Measurements from ENCODE around the gene ROCK2. TPM values are rescaled to one million over a fixed set of nuclear protein-coding genes. Genes with fewer than 3 reads are reported as not detected.

Gene ROCK2
- total and polyA plus RNA-seq, 2 of the 8 experiments (the other 6 are each of a cell fraction or from before 2014, with no cell fraction given), result 2.7 to 29.0 TPM

DNA sequence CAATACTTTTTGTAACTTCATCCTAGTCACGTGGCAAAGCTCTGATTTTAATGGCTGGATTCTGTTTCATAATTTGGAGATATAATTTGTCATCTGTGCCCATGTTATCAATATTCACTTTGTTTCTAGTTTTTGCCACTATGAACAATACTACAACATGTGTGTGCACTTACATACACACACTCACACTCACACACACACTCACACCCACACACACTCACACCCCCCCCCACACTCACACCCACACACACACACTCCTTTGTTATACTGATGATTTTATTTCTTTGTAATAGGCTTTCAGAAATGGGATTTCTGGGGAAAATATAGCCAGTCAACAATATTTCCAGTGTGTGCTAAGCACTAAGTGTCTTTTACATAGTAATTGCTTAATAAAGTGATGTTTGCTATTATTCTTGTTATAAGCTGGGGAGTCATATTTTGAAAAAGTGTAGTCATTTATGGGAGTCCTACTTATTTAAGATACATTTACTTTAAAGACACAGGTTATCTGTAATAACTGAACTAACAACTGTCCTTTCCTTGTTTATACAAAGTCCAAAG is 22.8 kb upstream of the ROCK2 start:
- 76% methylated on average over 1 of the region's 1 CpG; no CpG with 5 or more reads in 1 of the 2 experiments for WGBS, 2 experiments (ENCODE audit: extremely low coverage in 1 of 2, insufficient coverage in 1 of 2, insufficient read length in 1 of 2, insufficient replicate concordance in 2 of 2, low coverage in 1 of 2, low lambda C conversion rate in 2 of 2, missing lambda C conversion rate in 1 of 2)
- Histone ChIP-seq H4K5ac (ENCODE audit: insufficient read length, low read depth, low read length) (no peak overlapping the region), H3K79me1 (ENCODE audit: low read depth, low read length) (no peaks in the 10 kb centered on the region), H3K36me3 (ENCODE audit: control insufficient read depth in 2 of 4, insufficient read depth in 4 of 4, low read length in 3 of 4) (no peaks in the 10 kb centered on the region), H3K23ac (ENCODE audit: insufficient read length) (no peak overlapping the region), H3K14ac (ENCODE audit: insufficient read length) (no peak overlapping the region), H3K4me3 (ENCODE audit: extremely low read depth in 1 of 4, insufficient read depth in 2 of 4, low read depth in 3 of 4, low read length in 4 of 4) (no peak overlapping the region), H3K56ac (replicated peaks; ENCODE audit: insufficient read length, low read depth, low read length) (no peak overlapping the region), H4K91ac (replicated peaks; ENCODE audit: insufficient read length, low read length) (no peak overlapping the region), H3K4me2 (ENCODE audit: insufficient read depth in 1 of 2, low read depth in 2 of 2, low read length in 2 of 2) (no peak overlapping the region), H2AFZ (ENCODE audit: low read length) (no peak overlapping the region), H4K20me1 (replicated peaks in 1 of 2; ENCODE audit: control insufficient read depth in 1 of 2, insufficient read depth in 2 of 2, low read length in 2 of 2) (no peaks in the 10 kb centered on the region), H3K9me3 (ENCODE audit: insufficient read depth in 2 of 2, low read depth in 1 of 2, low read length in 1 of 2) (no peaks in the 10 kb centered on the region), H2BK120ac (replicated peaks; ENCODE audit: low read depth, low read length) (no peak overlapping the region), H4K8ac (ENCODE audit: extremely low read depth, insufficient read depth, low read length) (no peak overlapping the region), H2BK5ac (ENCODE audit: low read depth, low read length) (no peak overlapping the region), H2BK12ac (ENCODE audit: low read depth, low read length) (no peak overlapping the region), H2BK15ac (ENCODE audit: low read length) (no peak overlapping the region), H2AK5ac (ENCODE audit: low read depth, low read length) (no peak overlapping the region), H3K4ac (replicated peaks; ENCODE audit: insufficient read length, low read depth, low read length) (no peak overlapping the region), H3K9ac (replicated peaks in 1 of 4; ENCODE audit: extremely low read depth in 1 of 4, low read depth in 3 of 4, low read length in 3 of 4) (no peak overlapping the region), H2BK20ac (ENCODE audit: low read length) (no peak overlapping the region), H3K4me1 (replicated peaks in 1 of 4; ENCODE audit: control insufficient read depth in 3 of 4, insufficient read depth in 4 of 4, low read length in 3 of 4) (0 out of 7 replicates have a peak, but pooled peaks cover 0 to 3% (median 0%) of the 10 kb centered on the region in 4 experiments), H3K27me3 (replicated peaks in 1 of 4; ENCODE audit: control insufficient read depth in 3 of 4, extremely low read depth in 1 of 4, insufficient read depth in 3 of 4, low read length in 3 of 4) (no peaks in the 10 kb centered on the region), H3K23me2 (ENCODE audit: low read depth, low read length) (no peaks in the 10 kb centered on the region; the same call in 1 of the 2 replicates), H3K79me2 (ENCODE audit: control insufficient read depth in 1 of 2, insufficient read depth in 2 of 2, low read length in 2 of 2) (no peaks in the 10 kb centered on the region), H3K27ac (ENCODE audit: low read depth, low read length) (no peak overlapping the region), H3K18ac (ENCODE audit: extremely low read depth, low read length) (no peak overlapping the region)
- DNase-seq (ENCODE audit: low read depth in 1 of 2, low spot score in 2 of 2) (no peak), FAIRE-seq (no peak)
- CTCF ChIA-PET (ENCODE audit: partially characterized antibody), result interaction anchor here (0.7 to 2.1 kb wide), 5 partner anchors 8 to 235 kb away, joined by 3 to 8 read pairs (median 4); a partner anchor contains a TSS
- POLR2A ChIA-PET (ENCODE audit: partially characterized antibody), result interaction anchor here (1.1 kb wide), 1 partner anchor 22 kb away, joined by 3 read pairs; no protein-coding TSS in a partner anchor
- TF ChIP-seq RXRA (IDR thresholded peaks at IDR 0.05; ENCODE audit: insufficient read depth, low read depth, low read length) (no peak), ASH2L (IDR thresholded peaks at IDR 0.05; ENCODE audit: low read length) (no peak), SIRT6 (IDR thresholded peaks at IDR 0.05; ENCODE audit: low read length) (no peak), BACH1 (IDR thresholded peaks at IDR 0.05; ENCODE audit: low read length) (no peak), FOSL1 (IDR thresholded peaks at IDR 0.05; ENCODE audit: insufficient read depth, low read depth, low read length) (no peak), EP300 (IDR thresholded peaks at IDR 0.05; ENCODE audit: borderline replicate concordance in 1 of 2, low read depth in 2 of 2, low read length in 2 of 2) (no peak), TBP (IDR thresholded peaks at IDR 0.05; ENCODE audit: low read depth, low read length) (no peak), HDAC2 (IDR thresholded peaks at IDR 0.05; ENCODE audit: borderline replicate concordance in 1 of 2, low read depth in 2 of 2, low read length in 2 of 2) (no peak), SRF (IDR thresholded peaks at IDR 0.05; ENCODE audit: low read depth, low read length) (no peak), SUZ12 (IDR thresholded peaks at IDR 0.05; ENCODE audit: low read length) (no peak)
- TF ChIP-seq, protein P1, sequence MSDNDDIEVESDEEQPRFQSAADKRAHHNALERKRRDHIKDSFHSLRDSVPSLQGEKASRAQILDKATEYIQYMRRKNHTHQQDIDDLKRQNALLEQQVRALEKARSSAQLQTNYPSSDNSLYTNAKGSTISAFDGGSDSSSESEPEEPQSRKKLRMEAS (IDR thresholded peaks at IDR 0.05), result no peak

Data from H1 (cell line).